Daoy (cell line): ENCODE measurements around the gene BMI1. TPM values are rescaled to one million over a fixed set of nuclear protein-coding genes. Genes with fewer than 3 reads are reported as not detected.
"Not testable (repeated sequence)": the region's sequence is repeated elsewhere in the genome, so short reads cannot be mapped to it uniquely, and the experiment has no call there.

ENCODE experiments used
- DNase-seq: peaks from one replicate; pipeline ENCODE4 v3.0.0-alpha.2; 2015; ENCODE audit warnings: low read depth
- total RNA-seq: library from RNA; depleted of rRNA; stranded (reverse); fragments of >200 nt; shearing (Covaris generic); gene quantifications from 2 replicates; pipeline ENCODE4 v1.2.3, GENCODE V29; 2014

BMI1 gene
- total RNA-seq, 1 experiment from 2014 or later: 83.7 TPM

- no peak for DNase-seq
Measured at GRCh38 chr10:22339761-22340328, 18.9 kb downstream of the BMI1 start.

GRCh38 chr10:22340329-22341189 lies 19.7 kb downstream of the BMI1 start:
- peak; percentile 71 for DNase-seq

- DNase-seq: peak; percentile 13
Measured at GRCh38 chr10:22341190-22341925, 20.5 kb downstream of the BMI1 start.

GRCh38 chr10:22341926-22342196 lies 21.0 kb downstream of the BMI1 start:
- no peak for DNase-seq

GRCh38 chr10:22342421-22342820 lies 21.5 kb downstream of the BMI1 start:
- DNase-seq: no peak

GRCh38 chr10:22343731-22344130 lies 22.8 kb downstream of the BMI1 start:
- DNase-seq: no peak

GRCh38 chr10:22344249-22344648 lies 23.4 kb downstream of the BMI1 start:
- no peak for DNase-seq

GRCh38 chr10:22344781-22345300 lies 23.9 kb downstream of the BMI1 start:
- no peak for DNase-seq

- no peak for DNase-seq
Measured at GRCh38 chr10:22345301-22346095, 24.6 kb downstream of the BMI1 start, which contains the start of gene SPAG6. Gene SPAG6 (plus strand): TSS chr10:22345496. CDS start chr10:22345612, 116 bp downstream.

GRCh38 chr10:22346096-22346661 lies 25.3 kb downstream of the BMI1 start:
- DNase-seq: no peak

- DNase-seq: no peak
Measured at GRCh38 chr10:22349755-22350154, 28.9 kb downstream of the BMI1 start.

GRCh38 chr10:22351131-22351703 lies 30.3 kb downstream of the BMI1 start:
- DNase-seq: no peak

- no peak for DNase-seq
Measured at GRCh38 chr10:22356324-22356873, 35.5 kb downstream of the BMI1 start.

GRCh38 chr10:22357770-22358169 lies 36.9 kb downstream of the BMI1 start:
- DNase-seq: not testable (repeated sequence)

GRCh38 chr10:22363305-22363704 lies 42.4 kb downstream of the BMI1 start:
- DNase-seq: no peak

GRCh38 chr10:22364407-22365140 lies 43.7 kb downstream of the BMI1 start:
- no peak for DNase-seq

GRCh38 chr10:22365233-22365632 lies 44.3 kb downstream of the BMI1 start:
- no peak for DNase-seq

- no peak for DNase-seq
Measured at GRCh38 chr10:22365644-22366434, 44.9 kb downstream of the BMI1 start.

- no peak for DNase-seq
Measured at GRCh38 chr10:22366435-22366703, 45.5 kb downstream of the BMI1 start.
